C4-2B (cell line): ENCODE data around the gene ADGRV1.

Source experiments
- ZFX ChIP-seq: fragments of 450-650 bp; IDR thresholded peaks from 2 replicates; pipeline ENCODE4 v1.6.1; 2017
- TF ChIP-seq, protein P1 (sequence below): fragments of 450-650 bp; conservative IDR thresholded peaks from 2 replicates; pipeline ENCODE4 v1.5.1; 2017; ENCODE audit warnings: mild to moderate bottlenecking

DNA sequence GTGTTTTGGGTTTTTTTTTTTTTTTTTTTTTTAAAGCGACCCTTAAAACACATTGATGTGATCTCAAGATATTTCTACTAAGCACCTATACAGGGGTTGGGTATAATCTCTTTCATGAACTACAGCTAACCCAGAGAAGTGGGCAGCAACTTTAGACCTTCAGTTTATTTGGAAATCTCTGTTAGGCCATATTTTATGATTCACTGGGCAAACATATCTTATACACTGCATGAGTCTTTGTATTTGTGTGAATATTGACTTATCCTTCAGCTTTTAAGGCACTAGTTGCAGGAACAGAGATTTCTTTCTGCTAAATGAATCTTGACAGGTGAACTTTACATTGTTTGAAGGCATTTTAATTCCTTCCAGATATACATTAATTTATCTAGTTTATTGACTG, 630.2 kb downstream of the ADGRV1 start:
- TF ChIP-seq, protein P1, sequence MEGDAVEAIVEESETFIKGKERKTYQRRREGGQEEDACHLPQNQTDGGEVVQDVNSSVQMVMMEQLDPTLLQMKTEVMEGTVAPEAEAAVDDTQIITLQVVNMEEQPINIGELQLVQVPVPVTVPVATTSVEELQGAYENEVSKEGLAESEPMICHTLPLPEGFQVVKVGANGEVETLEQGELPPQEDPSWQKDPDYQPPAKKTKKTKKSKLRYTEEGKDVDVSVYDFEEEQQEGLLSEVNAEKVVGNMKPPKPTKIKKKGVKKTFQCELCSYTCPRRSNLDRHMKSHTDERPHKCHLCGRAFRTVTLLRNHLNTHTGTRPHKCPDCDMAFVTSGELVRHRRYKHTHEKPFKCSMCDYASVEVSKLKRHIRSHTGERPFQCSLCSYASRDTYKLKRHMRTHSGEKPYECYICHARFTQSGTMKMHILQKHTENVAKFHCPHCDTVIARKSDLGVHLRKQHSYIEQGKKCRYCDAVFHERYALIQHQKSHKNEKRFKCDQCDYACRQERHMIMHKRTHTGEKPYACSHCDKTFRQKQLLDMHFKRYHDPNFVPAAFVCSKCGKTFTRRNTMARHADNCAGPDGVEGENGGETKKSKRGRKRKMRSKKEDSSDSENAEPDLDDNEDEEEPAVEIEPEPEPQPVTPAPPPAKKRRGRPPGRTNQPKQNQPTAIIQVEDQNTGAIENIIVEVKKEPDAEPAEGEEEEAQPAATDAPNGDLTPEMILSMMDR: no peak
- TF ChIP-seq ZFX: no peak
